HEK293 (cell line): ENCODE measurements around the gene REX1BD.
A peak's percentile ranks its signal among the peaks of the same experiment; 100 is the strongest.

Source experiments
- KLF1 ChIP-seq: fragments of 450-650 bp; formaldehyde crosslinking; IDR thresholded peaks from 2 replicates; pipeline ENCODE4 v1.5.1; 2016; ENCODE audit warnings: missing biosample characterization, missing genetic modification characterization
- KLF10 ChIP-seq: fragments of 450-650 bp; IDR thresholded peaks from 2 replicates; pipeline ENCODE4 v1.5.1; 2018; ENCODE audit warnings: missing biosample characterization, mild to moderate bottlenecking, missing genetic modification characterization
- MZF1 ChIP-seq: fragments of 450-650 bp; formaldehyde crosslinking; IDR thresholded peaks from 2 replicates; pipeline ENCODE4 v1.5.1; 2017; ENCODE audit warnings: missing biosample characterization, missing genetic modification characterization, borderline replicate concordance
- SP3 ChIP-seq: fragments of 450-650 bp; formaldehyde crosslinking; IDR thresholded peaks from 2 replicates; pipeline ENCODE4 v1.5.1; 2016; ENCODE audit warnings: missing biosample characterization, missing genetic modification characterization
- SP7 ChIP-seq: fragments of 450-650 bp; formaldehyde crosslinking; IDR thresholded peaks from 2 replicates; pipeline ENCODE4 v1.5.1; 2016; ENCODE audit warnings: missing biosample characterization, missing genetic modification characterization
- ZBTB10 ChIP-seq: fragments of 450-650 bp; formaldehyde crosslinking; IDR thresholded peaks from 2 replicates; pipeline ENCODE4 v1.5.1; 2016; ENCODE audit warnings: missing biosample characterization, missing genetic modification characterization
- ZBTB48 ChIP-seq: fragments of 450-650 bp; formaldehyde crosslinking; IDR thresholded peaks from 2 replicates; pipeline ENCODE4 v1.5.1; 2016; ENCODE audit warnings: missing biosample characterization, missing genetic modification characterization
- ZFP3 ChIP-seq: fragments of 450-650 bp; formaldehyde crosslinking; IDR thresholded peaks from 2 replicates; pipeline ENCODE4 v1.5.1; 2016; ENCODE audit warnings: low read depth, missing biosample characterization, missing genetic modification characterization
- ZNF184 ChIP-seq: fragments of 450-650 bp; IDR thresholded peaks from 2 replicates; pipeline ENCODE4 v1.5.1; 2018; ENCODE audit warnings: missing biosample characterization, mild to moderate bottlenecking, missing genetic modification characterization
- ZNF600 ChIP-seq: fragments of 450-650 bp; formaldehyde crosslinking; IDR thresholded peaks from 2 replicates; pipeline ENCODE4 v1.5.1; 2016; ENCODE audit warnings: missing biosample characterization, missing genetic modification characterization
- ZNF621 ChIP-seq: fragments of 450-650 bp; formaldehyde crosslinking; IDR thresholded peaks from 2 replicates; pipeline ENCODE4 v1.5.1; 2017; ENCODE audit warnings: missing biosample characterization, missing genetic modification characterization
- ZNF626 ChIP-seq: fragments of 450-650 bp; sonication (Bioruptor Pico); formaldehyde crosslinking; IDR thresholded peaks from 2 replicates; pipeline ENCODE4 v1.5.1; 2018; ENCODE audit warnings: missing biosample characterization, missing genetic modification characterization, inconsistent platforms
- ZNF747 ChIP-seq: fragments of 450-650 bp; formaldehyde crosslinking; IDR thresholded peaks from 2 replicates; pipeline ENCODE4 v1.5.1; 2016; ENCODE audit warnings: missing biosample characterization, missing genetic modification characterization
- ZNF76 ChIP-seq: fragments of 450-650 bp; formaldehyde crosslinking; IDR thresholded peaks from 2 replicates; pipeline ENCODE4; 2016; ENCODE audit warnings: low read depth, missing biosample characterization, missing genetic modification characterization, borderline replicate concordance
- ZNF830 ChIP-seq: fragments of 450-650 bp; IDR thresholded peaks from 2 replicates; pipeline ENCODE4 v1.5.0; 2018; ENCODE audit warnings: missing biosample characterization, missing genetic modification characterization, low read depth, mild to moderate bottlenecking, moderate library complexity
- TF ChIP-seq, protein P1 (sequence below): fragments of 450-650 bp; formaldehyde crosslinking; IDR thresholded peaks from 2 replicates; pipeline ENCODE4 v1.5.1; 2016; ENCODE audit warnings: missing biosample characterization, missing genetic modification characterization
- TF ChIP-seq, protein P2 (sequence below): fragments of 450-650 bp; formaldehyde crosslinking; IDR thresholded peaks from 2 replicates; pipeline ENCODE4 v1.5.1; 2016; ENCODE audit warnings: missing biosample characterization, missing genetic modification characterization
- TF ChIP-seq, protein P3 (sequence below): fragments of 450-650 bp; formaldehyde crosslinking; IDR thresholded peaks from 2 replicates; pipeline ENCODE4 v1.5.1; 2017; ENCODE audit warnings: missing biosample characterization, missing genetic modification characterization
- TF ChIP-seq, protein P4 (sequence below): fragments of 450-650 bp; formaldehyde crosslinking; optimal IDR thresholded peaks from 2 replicates; pipeline ENCODE3; 2016; ENCODE audit warnings: missing biosample characterization, mild to moderate bottlenecking, missing genetic modification characterization

REX1BD gene

GRCh38 chr19:18607226-18608101 is 18.9 kb downstream of the REX1BD start (continued):
- TF ChIP-seq ZNF184 (tag by site-specific recombination) (no peak), ZNF76 (tag by site-specific recombination) (no peak), ZBTB10 (tag by site-specific recombination) (peak; percentile 19; the same call in 1 of the 2 replicates), SP7 (no peak; the same call in 1 of the 2 replicates), ZFP3 (tag by site-specific recombination) (no peak), KLF1 (peak; percentile 47), MZF1 (tag by site-specific recombination) (no peak), SP3 (peak; percentile 11; the same call in 1 of the 2 replicates), ZNF830 (tag by site-specific recombination) (no peak), KLF10 (0 out of 2 replicates have a peak, but pooled peaks have one; percentile 29), ZNF747 (tag by site-specific recombination) (no peak), ZNF626 (no peak), ZBTB48 (peak; percentile 77; the same call in 1 of the 2 replicates), ZNF621 (tag by site-specific recombination) (no peak), ZNF600 (tag by site-specific recombination) (no peak)
- TF ChIP-seq, protein P1, sequence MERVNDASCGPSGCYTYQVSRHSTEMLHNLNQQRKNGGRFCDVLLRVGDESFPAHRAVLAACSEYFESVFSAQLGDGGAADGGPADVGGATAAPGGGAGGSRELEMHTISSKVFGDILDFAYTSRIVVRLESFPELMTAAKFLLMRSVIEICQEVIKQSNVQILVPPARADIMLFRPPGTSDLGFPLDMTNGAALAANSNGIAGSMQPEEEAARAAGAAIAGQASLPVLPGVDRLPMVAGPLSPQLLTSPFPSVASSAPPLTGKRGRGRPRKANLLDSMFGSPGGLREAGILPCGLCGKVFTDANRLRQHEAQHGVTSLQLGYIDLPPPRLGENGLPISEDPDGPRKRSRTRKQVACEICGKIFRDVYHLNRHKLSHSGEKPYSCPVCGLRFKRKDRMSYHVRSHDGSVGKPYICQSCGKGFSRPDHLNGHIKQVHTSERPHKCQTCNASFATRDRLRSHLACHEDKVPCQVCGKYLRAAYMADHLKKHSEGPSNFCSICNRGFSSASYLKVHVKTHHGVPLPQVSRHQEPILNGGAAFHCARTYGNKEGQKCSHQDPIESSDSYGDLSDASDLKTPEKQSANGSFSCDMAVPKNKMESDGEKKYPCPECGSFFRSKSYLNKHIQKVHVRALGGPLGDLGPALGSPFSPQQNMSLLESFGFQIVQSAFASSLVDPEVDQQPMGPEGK (tag by site-specific recombination), result peak; percentile 75
- TF ChIP-seq, protein P2, sequence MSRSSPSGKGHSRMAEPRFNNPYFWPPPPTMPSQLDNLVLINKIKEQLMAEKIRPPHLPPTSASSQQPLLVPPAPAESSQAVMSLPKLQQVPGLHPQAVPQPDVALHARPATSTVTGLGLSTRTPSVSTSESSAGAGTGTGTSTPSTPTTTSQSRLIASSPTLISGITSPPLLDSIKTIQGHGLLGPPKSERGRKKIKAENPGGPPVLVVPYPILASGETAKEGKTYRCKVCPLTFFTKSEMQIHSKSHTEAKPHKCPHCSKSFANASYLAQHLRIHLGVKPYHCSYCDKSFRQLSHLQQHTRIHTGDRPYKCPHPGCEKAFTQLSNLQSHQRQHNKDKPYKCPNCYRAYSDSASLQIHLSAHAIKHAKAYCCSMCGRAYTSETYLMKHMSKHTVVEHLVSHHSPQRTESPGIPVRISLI (tag by site-specific recombination), result no peak
- TF ChIP-seq, protein P3, sequence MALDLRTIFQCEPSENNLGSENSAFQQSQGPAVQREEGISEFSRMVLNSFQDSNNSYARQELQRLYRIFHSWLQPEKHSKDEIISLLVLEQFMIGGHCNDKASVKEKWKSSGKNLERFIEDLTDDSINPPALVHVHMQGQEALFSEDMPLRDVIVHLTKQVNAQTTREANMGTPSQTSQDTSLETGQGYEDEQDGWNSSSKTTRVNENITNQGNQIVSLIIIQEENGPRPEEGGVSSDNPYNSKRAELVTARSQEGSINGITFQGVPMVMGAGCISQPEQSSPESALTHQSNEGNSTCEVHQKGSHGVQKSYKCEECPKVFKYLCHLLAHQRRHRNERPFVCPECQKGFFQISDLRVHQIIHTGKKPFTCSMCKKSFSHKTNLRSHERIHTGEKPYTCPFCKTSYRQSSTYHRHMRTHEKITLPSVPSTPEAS (tag by site-specific recombination), result no peak
- TF ChIP-seq, protein P4, sequence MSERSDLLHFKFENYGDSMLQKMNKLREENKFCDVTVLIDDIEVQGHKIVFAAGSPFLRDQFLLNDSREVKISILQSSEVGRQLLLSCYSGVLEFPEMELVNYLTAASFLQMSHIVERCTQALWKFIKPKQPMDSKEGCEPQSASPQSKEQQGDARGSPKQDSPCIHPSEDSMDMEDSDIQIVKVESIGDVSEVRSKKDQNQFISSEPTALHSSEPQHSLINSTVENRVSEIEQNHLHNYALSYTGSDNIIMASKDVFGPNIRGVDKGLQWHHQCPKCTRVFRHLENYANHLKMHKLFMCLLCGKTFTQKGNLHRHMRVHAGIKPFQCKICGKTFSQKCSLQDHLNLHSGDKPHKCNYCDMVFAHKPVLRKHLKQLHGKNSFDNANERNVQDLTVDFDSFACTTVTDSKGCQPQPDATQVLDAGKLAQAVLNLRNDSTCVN, result peak; percentile 49
